Measurements from ENCODE around the gene SORCS1.

The SORCS1 gene

GRCh38 chr10:106548832-106549231, 615.7 kb downstream of the SORCS1 start:
- POLR2A ChIA-PET: no interaction called here
- CTCF ChIA-PET: no interaction called here

More at GRCh38 chr10:106548832-106549231, 615.7 kb downstream of the SORCS1 start:
- Histone ChIP-seq H3K36me3 (ENCODE audit: control insufficient read depth in 2 of 2, insufficient read depth in 1 of 2, low read length in 2 of 2) (no peaks in the 10 kb centered on the region), H3K4me3 (ENCODE audit: low read depth, low read length) (no peak overlapping the region), H3K4me1 (ENCODE audit: control insufficient read depth, insufficient read depth, low read length) (no peaks in the 10 kb centered on the region), H3K27ac (ENCODE audit: extremely low read depth, low read depth, low read length) (no peak overlapping the region), H3K9me3 (ENCODE audit: control insufficient read depth, insufficient read depth, low read depth, low read length) (no peaks in the 10 kb centered on the region)
- no peak for TF ChIP-seq ZNF433 (tag by site-specific recombination; IDR thresholded peaks at IDR 0.05; ENCODE audit: low read depth)
- TF ChIP-seq ZNF138 (tag by site-specific recombination; IDR thresholded peaks at IDR 0.05; ENCODE audit: borderline replicate concordance): no peak
- TF ChIP-seq ZNF621 (tag by site-specific recombination; IDR thresholded peaks at IDR 0.05): no peak
- TF ChIP-seq ZNF654 (tag by site-specific recombination; IDR thresholded peaks at IDR 0.05; ENCODE audit: low read depth): no peak
- no peak for TF ChIP-seq ZNF18 (tag by site-specific recombination; IDR thresholded peaks at IDR 0.05)
- no peak for TF ChIP-seq KLF17 (tag by site-specific recombination; IDR thresholded peaks at IDR 0.05)
- TF ChIP-seq ZNF791 (tag by site-specific recombination; IDR thresholded peaks at IDR 0.05): no peak
- no peak for TF ChIP-seq ZSCAN30 (tag by site-specific recombination; IDR thresholded peaks at IDR 0.05)
- no peak for TF ChIP-seq ZIC2 (tag by site-specific recombination; IDR thresholded peaks at IDR 0.05)
- TF ChIP-seq ZNF48 (tag by site-specific recombination; IDR thresholded peaks at IDR 0.05): no peak
- TF ChIP-seq ZNF280C (tag by site-specific recombination; IDR thresholded peaks at IDR 0.05): no peak
- no peak for TF ChIP-seq INSM2 (tag by site-specific recombination; IDR thresholded peaks at IDR 0.05)
- no peak for TF ChIP-seq ZNF837 (tag by site-specific recombination; IDR thresholded peaks at IDR 0.05)
- no peak for TF ChIP-seq ZNF394 (tag by site-specific recombination; IDR thresholded peaks at IDR 0.05; ENCODE audit: borderline replicate concordance)
- no peak for TF ChIP-seq ZNF398 (tag by site-specific recombination; IDR thresholded peaks at IDR 0.05)
- no peak for TF ChIP-seq CTCF (tag by site-specific recombination; IDR thresholded peaks at IDR 0.05)
- no peak for TF ChIP-seq ZNF174 (tag by site-specific recombination; IDR thresholded peaks at IDR 0.05)
- no peak for TF ChIP-seq ZBTB44 (tag by site-specific recombination; IDR thresholded peaks at IDR 0.05)

Data from HEK293 (cell line).